Inferior parietal cortex (tissue), 1 donor: Measurements from ENCODE around the gene ZEB1.

ENCODE experiments used
- DNase-seq: peaks from one replicate; pipeline ENCODE4 v3.0.0-alpha.2; 2016; ENCODE audit errors: extremely low spot score

The ZEB1 gene

GRCh38 chr10:31318854-31319601, at the start of gene ZEB1:
Gene ZEB1, plus strand, starts transcription at chr10:31319216. Its CDS starts 19 bp downstream, at chr10:31319235.
- peak; percentile 74 for DNase-seq

- no peak for DNase-seq
Observed at GRCh38 chr10:31270954-31271353, 48.1 kb upstream of the ZEB1 start.

GRCh38 chr10:31272841-31273240, 46.2 kb upstream of the ZEB1 start:
- no peak for DNase-seq

- no peak for DNase-seq
Observed at GRCh38 chr10:31273789-31274188, 45.2 kb upstream of the ZEB1 start.

- DNase-seq, result no peak
Observed at GRCh38 chr10:31274310-31274709, 44.7 kb upstream of the ZEB1 start.

- DNase-seq, result no peak
Observed at GRCh38 chr10:31278279-31278941, 40.6 kb upstream of the ZEB1 start.

GRCh38 chr10:31280972-31281371, 38.0 kb upstream of the ZEB1 start:
- DNase-seq, result no peak

GRCh38 chr10:31288001-31288400, 31.0 kb upstream of the ZEB1 start:
- no peak for DNase-seq

- no peak for DNase-seq
Observed at GRCh38 chr10:31288962-31289361, 30.1 kb upstream of the ZEB1 start.

GRCh38 chr10:31290386-31290785, 28.6 kb upstream of the ZEB1 start:
- no peak for DNase-seq

GRCh38 chr10:31291123-31291522, 27.9 kb upstream of the ZEB1 start:
- no peak for DNase-seq

- DNase-seq, result no peak
Observed at GRCh38 chr10:31294558-31294957, 24.5 kb upstream of the ZEB1 start.

- DNase-seq, result no peak
Observed at GRCh38 chr10:31296754-31297153, 22.3 kb upstream of the ZEB1 start.

GRCh38 chr10:31299119-31299518, 19.9 kb upstream of the ZEB1 start:
- no peak for DNase-seq

- DNase-seq, result no peak
Observed at GRCh38 chr10:31303212-31303611, 15.8 kb upstream of the ZEB1 start.

- DNase-seq, result no peak
Observed at GRCh38 chr10:31304291-31304970, 14.6 kb upstream of the ZEB1 start.

- DNase-seq, result no peak
Observed at GRCh38 chr10:31313396-31313795, 5.6 kb upstream of the ZEB1 start.

- no peak for DNase-seq
Observed at GRCh38 chr10:31314256-31315150, 4.5 kb upstream of the ZEB1 start.

- no peak for DNase-seq
Observed at GRCh38 chr10:31315453-31315852, 3.6 kb upstream of the ZEB1 start.

- no peak for DNase-seq
Observed at GRCh38 chr10:31317171-31317570, 1.8 kb upstream of the ZEB1 start.

- DNase-seq, result no peak
Observed at GRCh38 chr10:31317652-31318381, 1.2 kb upstream of the ZEB1 start.
